Colonic mucosa (tissue), 4 donors: ENCODE data around the gene ITGAE. TPM values are rescaled to one million over a fixed set of nuclear protein-coding genes. Genes with fewer than 3 reads are reported as not detected.

Experiments
- DNase-seq: peaks from one replicate; pipeline ENCODE4 v3.0.0-alpha.2; 2020
- H3K27ac ChIP-seq: fragments of 200-600 bp; one replicate; pipeline ENCODE4 v1.8.0; 2021
- H3K27me3 ChIP-seq: fragments of 200-600 bp; one replicate; pipeline ENCODE4 v1.8.0; 2021
- H3K36me3 ChIP-seq: fragments of 200-600 bp; one replicate; pipeline ENCODE4 v1.8.0; 2021
- H3K4me1 ChIP-seq: fragments of 200-600 bp; one replicate; pipeline ENCODE4 v1.8.0; 2021; ENCODE audit warnings: mild to moderate bottlenecking
- H3K4me3 ChIP-seq: fragments of 200-600 bp; one replicate; pipeline ENCODE4 v1.8.0; 2021
- H3K9ac ChIP-seq, 2 donors: one replicate each; pipeline ENCODE4 v1.7.0; 2013; ENCODE audit warnings: control low read depth in 2 of 2, low read depth in 2 of 2, low read length in 2 of 2
- H3K9me3 ChIP-seq: fragments of 200-600 bp; one replicate; pipeline ENCODE4 v1.8.0; 2021
- intact Hi-C: fragments of 100-400 bp; cut with DNase I; formaldehyde crosslinking; loops from one replicate; pipeline ENCODE4 v1.14.1; 2022
- total RNA-seq, 2 donors: library from RNA; stranded (reverse); fragmentation: NEBNext Ultra II Directional in 1 of 2; extraction: Animal tissue kit (Norgen Biotek cat#: 25700) in 1 of 2; gene quantifications; one replicate each; pipeline ENCODE4 v1.2.1, GENCODE V29; 2021
- TF ChIP-seq, protein P1 (sequence below): fragments of 200-600 bp; IDR thresholded peaks from one replicate; pipeline ENCODE4 v1.8.0; 2022; ENCODE audit warnings: antibody characterized with exemption, mild to moderate bottlenecking
- donor health status: healthy.
- donor health status: DM: no; HTN: no; CAD: no.
- donor health status: DM: no; HTN: no; CAD: no.

ITGAE gene
- total RNA-seq, 2 donors from 2014 or later = 14.7 to 14.9 TPM

DNA sequence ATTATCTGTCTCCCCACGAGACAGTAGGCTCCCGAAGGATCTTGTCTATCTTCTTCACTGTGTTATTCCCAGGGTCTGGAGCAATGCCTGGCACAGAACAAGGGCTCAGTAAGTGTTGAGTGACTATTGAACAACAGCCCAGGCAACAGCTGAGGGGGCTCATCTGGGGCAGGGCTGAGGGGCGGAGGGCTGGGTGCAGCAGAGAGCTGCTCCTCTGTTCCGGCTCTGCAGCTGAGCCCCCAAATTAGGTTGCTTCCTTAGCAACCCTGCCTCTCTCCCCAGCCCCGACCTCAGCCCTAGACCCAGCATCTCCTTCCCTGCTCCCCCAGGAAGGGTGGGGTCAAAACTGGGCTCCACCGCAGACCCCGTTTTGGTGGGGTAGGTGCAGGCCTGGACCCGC is 32.2 kb downstream of the ITGAE start:
- H3K9me3 ChIP-seq = no peaks in the 10 kb centered on the region
- H3K36me3 ChIP-seq = no peaks in the 10 kb centered on the region
- no peaks in the 10 kb centered on the region for H3K27me3 ChIP-seq
- intact Hi-C loops = no loop called here
- DNase-seq = no peak
- no peak overlapping the region for H3K27ac ChIP-seq
- no peak overlapping the region for H3K4me3 ChIP-seq
- TF ChIP-seq, protein P1, sequence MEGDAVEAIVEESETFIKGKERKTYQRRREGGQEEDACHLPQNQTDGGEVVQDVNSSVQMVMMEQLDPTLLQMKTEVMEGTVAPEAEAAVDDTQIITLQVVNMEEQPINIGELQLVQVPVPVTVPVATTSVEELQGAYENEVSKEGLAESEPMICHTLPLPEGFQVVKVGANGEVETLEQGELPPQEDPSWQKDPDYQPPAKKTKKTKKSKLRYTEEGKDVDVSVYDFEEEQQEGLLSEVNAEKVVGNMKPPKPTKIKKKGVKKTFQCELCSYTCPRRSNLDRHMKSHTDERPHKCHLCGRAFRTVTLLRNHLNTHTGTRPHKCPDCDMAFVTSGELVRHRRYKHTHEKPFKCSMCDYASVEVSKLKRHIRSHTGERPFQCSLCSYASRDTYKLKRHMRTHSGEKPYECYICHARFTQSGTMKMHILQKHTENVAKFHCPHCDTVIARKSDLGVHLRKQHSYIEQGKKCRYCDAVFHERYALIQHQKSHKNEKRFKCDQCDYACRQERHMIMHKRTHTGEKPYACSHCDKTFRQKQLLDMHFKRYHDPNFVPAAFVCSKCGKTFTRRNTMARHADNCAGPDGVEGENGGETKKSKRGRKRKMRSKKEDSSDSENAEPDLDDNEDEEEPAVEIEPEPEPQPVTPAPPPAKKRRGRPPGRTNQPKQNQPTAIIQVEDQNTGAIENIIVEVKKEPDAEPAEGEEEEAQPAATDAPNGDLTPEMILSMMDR = no peak
- H3K9ac ChIP-seq = no peak overlapping the region
- no peaks in the 10 kb centered on the region for H3K4me1 ChIP-seq

DNA sequence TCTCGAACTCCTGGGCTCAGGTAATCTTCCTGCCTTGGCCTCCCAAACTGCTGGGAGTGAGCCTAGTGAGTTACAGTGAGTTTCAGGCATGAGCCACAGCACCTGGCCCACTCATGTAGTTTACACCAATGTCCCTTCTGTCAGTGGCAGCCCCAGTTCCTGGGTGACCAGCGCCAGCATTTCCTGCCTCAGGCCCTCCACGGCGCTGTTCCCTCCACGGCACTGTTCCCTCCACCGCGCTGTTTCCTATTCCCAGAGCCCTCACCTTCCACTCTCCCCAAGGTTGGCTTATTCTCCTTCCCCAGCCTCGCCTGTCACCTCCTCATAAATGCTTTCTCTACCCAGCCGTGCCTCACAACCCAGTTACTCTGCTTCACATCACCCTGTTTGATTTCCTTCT is 32.6 kb downstream of the ITGAE start:
- Histone ChIP-seq H3K27ac (no peak overlapping the region), H3K9me3 (no peaks in the 10 kb centered on the region), H3K4me3 (no peak overlapping the region), H3K4me1 (no peaks in the 10 kb centered on the region), H3K36me3 (no peaks in the 10 kb centered on the region), H3K27me3 (no peaks in the 10 kb centered on the region), H3K9ac (no peak overlapping the region)
- DNase-seq = no peak
- intact Hi-C loops = no loop called here
- TF ChIP-seq, protein P1 = no peak

DNA sequence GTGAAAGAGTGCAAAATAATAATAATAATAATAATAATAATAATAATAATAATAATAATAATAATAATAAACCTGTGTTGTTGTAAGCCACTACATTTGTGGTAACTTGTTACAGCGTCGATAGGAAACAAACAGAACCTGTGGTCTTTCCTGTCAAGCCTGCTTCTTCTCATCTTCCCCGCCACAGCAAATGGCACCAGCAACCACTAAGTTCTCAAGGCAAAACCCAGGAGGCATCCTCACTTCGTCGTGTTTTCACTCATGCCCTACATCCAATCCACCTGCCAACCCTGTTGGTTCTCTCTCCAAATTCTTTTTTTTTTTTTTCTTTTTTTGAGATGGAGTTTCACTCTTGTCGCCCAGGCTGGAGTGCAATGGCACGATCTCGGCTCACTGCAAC is 34.2 kb downstream of the ITGAE start:
- H3K9me3 ChIP-seq = no peaks in the 10 kb centered on the region
- no peaks in the 10 kb centered on the region for H3K27me3 ChIP-seq
- TF ChIP-seq, protein P1 = no peak
- intact Hi-C loops = no loop called here
- no peaks in the 10 kb centered on the region for H3K4me1 ChIP-seq
- no peak for DNase-seq
- H3K36me3 ChIP-seq = no peaks in the 10 kb centered on the region
- H3K27ac ChIP-seq = no peak overlapping the region
- H3K4me3 ChIP-seq = no peak overlapping the region
- no peak overlapping the region for H3K9ac ChIP-seq

DNA sequence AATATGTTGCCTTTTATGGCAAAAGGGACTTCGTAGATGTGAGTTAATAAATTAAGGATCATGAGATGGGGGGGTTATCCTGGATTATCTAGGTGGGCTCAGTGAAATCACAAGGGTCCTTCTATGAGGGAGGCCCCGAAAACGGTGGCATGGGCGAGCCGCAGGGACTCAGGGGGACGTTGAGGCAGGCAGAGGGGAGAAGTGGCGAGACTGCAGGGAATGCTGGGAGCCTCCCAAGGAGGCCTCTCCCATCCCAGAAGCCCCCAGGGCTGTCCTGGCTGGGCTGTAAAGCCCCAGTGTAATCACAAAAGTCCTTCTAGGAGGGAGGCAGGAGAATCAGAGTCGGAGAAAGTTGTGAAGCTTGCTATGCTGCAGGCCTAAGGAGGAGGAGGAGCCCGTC is 35.0 kb downstream of the ITGAE start:
- no peak for DNase-seq
- TF ChIP-seq, protein P1 = no peak
- no peaks in the 10 kb centered on the region for H3K4me1 ChIP-seq
- no peak overlapping the region for H3K4me3 ChIP-seq
- H3K9ac ChIP-seq = peak overlapping the region in 1 of 2 donors; percentile 12
- intact Hi-C loops = no loop called here
- H3K36me3 ChIP-seq = no peaks in the 10 kb centered on the region
- no peaks in the 10 kb centered on the region for H3K9me3 ChIP-seq
- no peaks in the 10 kb centered on the region for H3K27me3 ChIP-seq
- H3K27ac ChIP-seq = no peak overlapping the region

DNA sequence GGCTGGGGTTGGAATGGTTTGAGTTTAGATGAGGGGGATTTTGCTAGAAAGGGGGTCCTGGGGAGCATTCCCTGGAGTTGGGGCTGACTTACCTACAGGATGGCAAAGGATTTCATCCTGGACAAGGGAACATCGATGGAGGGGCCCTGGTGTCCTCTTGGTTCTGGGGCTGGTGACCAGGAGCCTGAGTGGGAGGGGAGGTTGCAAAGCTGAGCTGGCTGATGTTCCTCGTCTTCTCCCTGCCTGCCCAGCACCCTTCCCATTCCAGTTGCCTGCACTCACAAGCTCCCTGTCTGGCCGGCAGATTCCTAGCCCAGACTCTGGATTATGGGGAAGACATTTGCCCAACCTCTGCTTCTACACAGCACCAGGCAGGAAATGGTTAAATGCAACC is 37.2 kb downstream of the ITGAE start:
- Histone ChIP-seq H3K36me3 (no peaks in the 10 kb centered on the region), H3K4me1 (no peaks in the 10 kb centered on the region), H3K27ac (no peak overlapping the region), H3K27me3 (no peaks in the 10 kb centered on the region), H3K4me3 (no peak overlapping the region), H3K9ac (peak overlapping the region in 1 of 2 donors; percentile 50), H3K9me3 (no peaks in the 10 kb centered on the region)
- intact Hi-C loops = no loop called here
- TF ChIP-seq, protein P1 = no peak
- no peak for DNase-seq
